Spleen (tissue), 7 donors: ENCODE measurements around the gene RHOC.

ENCODE experiments used
- POLR2A ChIP-seq, 3 donors: fragments of 450-650 bp; IDR thresholded peaks; one replicate each; pipeline ENCODE4 v1.5.1; 2017; ENCODE audit warnings: antibody characterized with exemption in 3 of 3, mild to moderate bottlenecking in 1 of 3
- TF ChIP-seq, protein P1 (sequence below), 11 experiments: fragments of 200-600 bp in 7 of 11; fragments of 450-650 bp in 4 of 11; sonication (generic) in 4 of 11; IDR thresholded peaks in 8 of 11; conservative IDR thresholded peaks in 3 of 11; 1 replicate in 7 of 11; 2 replicates in 4 of 11; pipeline versions ENCODE4 v1.4.0 to v1.8.0; 2016 to 2021; ENCODE audit warnings: antibody characterized with exemption in 11 of 11, inconsistent platforms in 4 of 11, mild to moderate bottlenecking in 1 of 11
- donor health status: DM: no; HTN: no; CAD: no; lungs with moderate emphysema.
- donor health status: DM: no; HTN: no; CAD: no.
- donor health status: DM: no; HTN: no; CAD: no.

DNA sequence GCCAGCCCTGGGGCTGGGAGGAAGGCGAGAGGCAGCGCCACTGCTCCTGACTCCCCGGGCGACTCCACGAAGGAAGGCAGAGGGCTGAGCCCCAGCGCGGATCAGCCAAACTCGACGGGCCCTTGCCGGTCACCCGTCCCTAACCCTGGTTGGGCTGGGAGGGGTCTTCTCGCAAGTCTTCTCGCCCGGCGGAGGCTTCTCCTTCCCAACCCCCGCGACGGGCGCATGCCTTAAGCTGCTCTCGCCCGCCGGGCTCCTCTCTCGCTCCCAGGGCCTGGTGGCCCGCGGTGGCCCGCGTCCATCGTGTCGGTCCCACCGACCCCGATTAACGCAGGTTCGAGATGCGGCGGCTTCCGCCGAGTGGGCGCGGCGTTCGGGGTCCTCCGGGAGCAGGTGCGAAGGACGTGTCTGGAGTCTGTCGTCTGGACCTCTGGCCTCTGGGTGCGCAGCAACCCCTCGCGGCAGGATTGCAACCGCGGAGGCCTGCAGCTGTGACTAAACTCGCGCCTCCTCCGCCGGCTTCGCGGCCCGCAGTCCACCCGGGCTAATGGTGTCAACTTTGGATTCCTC, 37.2 kb upstream of the RHOC start:
- TF ChIP-seq, protein P1, sequence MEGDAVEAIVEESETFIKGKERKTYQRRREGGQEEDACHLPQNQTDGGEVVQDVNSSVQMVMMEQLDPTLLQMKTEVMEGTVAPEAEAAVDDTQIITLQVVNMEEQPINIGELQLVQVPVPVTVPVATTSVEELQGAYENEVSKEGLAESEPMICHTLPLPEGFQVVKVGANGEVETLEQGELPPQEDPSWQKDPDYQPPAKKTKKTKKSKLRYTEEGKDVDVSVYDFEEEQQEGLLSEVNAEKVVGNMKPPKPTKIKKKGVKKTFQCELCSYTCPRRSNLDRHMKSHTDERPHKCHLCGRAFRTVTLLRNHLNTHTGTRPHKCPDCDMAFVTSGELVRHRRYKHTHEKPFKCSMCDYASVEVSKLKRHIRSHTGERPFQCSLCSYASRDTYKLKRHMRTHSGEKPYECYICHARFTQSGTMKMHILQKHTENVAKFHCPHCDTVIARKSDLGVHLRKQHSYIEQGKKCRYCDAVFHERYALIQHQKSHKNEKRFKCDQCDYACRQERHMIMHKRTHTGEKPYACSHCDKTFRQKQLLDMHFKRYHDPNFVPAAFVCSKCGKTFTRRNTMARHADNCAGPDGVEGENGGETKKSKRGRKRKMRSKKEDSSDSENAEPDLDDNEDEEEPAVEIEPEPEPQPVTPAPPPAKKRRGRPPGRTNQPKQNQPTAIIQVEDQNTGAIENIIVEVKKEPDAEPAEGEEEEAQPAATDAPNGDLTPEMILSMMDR (IDR thresholded peaks at IDR 0.05 in 8 of 11, conservative IDR thresholded peaks at IDR 0.05 in 3 of 11): peak in 1 of 11 experiments; percentile 12
- no peak for TF ChIP-seq POLR2A (IDR thresholded peaks at IDR 0.05)
